ENCODE measurements around the gene EXOG.

Gene EXOG

GRCh38 chr3:38549082-38549481, 52.9 kb downstream of the EXOG start:
- no peak overlapping the region for H3K4me3 ChIP-seq (ENCODE audit: low read length)
- no peak for DNase-seq (ENCODE audit: low read depth)
- no peak for TF ChIP-seq CTCF (IDR thresholded peaks at IDR 0.05; ENCODE audit: insufficient read depth, low read depth, low read length, missing control alignments)

GRCh38 chr3:38549486-38549885, 53.3 kb downstream of the EXOG start:
- H3K4me3 ChIP-seq (ENCODE audit: low read length): no peak overlapping the region
- TF ChIP-seq CTCF (IDR thresholded peaks at IDR 0.05; ENCODE audit: insufficient read depth, low read depth, low read length, missing control alignments): no peak
- DNase-seq (ENCODE audit: low read depth): no peak

- no peak for DNase-seq (ENCODE audit: low read depth)
- H3K4me3 ChIP-seq (ENCODE audit: low read length): no peak overlapping the region
- no peak for TF ChIP-seq CTCF (IDR thresholded peaks at IDR 0.05; ENCODE audit: insufficient read depth, low read depth, low read length, missing control alignments)
Measured at GRCh38 chr3:38549957-38550840, 54.1 kb downstream of the EXOG start.

- no peak for DNase-seq (ENCODE audit: low read depth)
- H3K4me3 ChIP-seq (ENCODE audit: low read length): no peak overlapping the region
- TF ChIP-seq CTCF (IDR thresholded peaks at IDR 0.05; ENCODE audit: insufficient read depth, low read depth, low read length, missing control alignments): no peak
Measured at GRCh38 chr3:38551026-38551832, 55.1 kb downstream of the EXOG start.

- no peak for TF ChIP-seq CTCF (IDR thresholded peaks at IDR 0.05; ENCODE audit: insufficient read depth, low read depth, low read length, missing control alignments)
- H3K4me3 ChIP-seq (ENCODE audit: low read length): no peak overlapping the region
- DNase-seq (ENCODE audit: low read depth): no peak
Measured at GRCh38 chr3:38552364-38552763, 56.2 kb downstream of the EXOG start.

GRCh38 chr3:38553071-38553470, 56.9 kb downstream of the EXOG start:
- TF ChIP-seq CTCF (IDR thresholded peaks at IDR 0.05; ENCODE audit: insufficient read depth, low read depth, low read length, missing control alignments): no peak
- no peak overlapping the region for H3K4me3 ChIP-seq (ENCODE audit: low read length)
- no peak for DNase-seq (ENCODE audit: low read depth)

All from epithelial cell of esophagus (primary cell).